Kidney tubule cell (primary cell): ENCODE measurements around the gene NFYB.

ENCODE experiments used
- DNase-seq: peaks from one replicate; pipeline ENCODE4 v3.0.0-alpha.2; 2018; ENCODE audit warnings: low spot score

NFYB gene

GRCh38 chr12:104114834-104115586 lies 23.0 kb downstream of the NFYB start:
- peak; percentile 53 for DNase-seq

DNA sequence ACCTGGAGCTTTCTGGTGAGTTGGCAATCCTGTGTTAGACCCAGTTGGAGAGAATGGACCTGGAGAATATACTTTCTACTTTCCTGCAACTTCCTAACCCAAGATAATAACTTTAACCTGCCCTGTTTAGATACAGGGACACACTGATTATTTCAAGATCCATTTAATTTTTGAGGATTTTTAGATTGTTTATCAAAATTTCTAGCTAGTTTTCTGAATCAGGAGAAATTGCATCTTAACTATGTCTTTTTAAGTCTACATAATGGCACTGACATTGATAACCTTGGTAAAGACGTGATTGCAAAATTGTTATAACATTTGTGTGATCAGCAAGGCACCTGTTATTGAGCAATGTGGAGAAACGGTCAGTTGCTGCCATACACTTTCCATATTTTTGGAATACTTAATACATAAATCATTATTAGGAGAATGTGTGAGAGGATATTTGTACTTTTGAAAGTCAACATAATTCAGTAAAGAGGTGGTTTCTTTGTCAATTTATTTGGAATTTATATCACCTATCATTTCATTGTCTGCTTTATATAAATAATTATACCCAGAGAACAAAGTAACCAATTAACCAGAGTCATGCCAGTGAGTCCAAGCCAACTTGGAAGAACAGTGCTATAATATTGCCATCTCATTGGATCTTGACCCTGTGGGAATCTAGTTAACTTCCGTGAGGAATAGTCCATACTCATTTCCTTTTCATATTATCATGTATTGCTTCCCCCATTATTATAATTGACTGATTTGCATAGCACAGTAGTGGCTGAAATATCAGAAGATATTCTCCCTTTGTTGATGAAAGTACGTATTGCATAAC lies 28.4 kb downstream of the NFYB start:
- DNase-seq, result no peak

GRCh38 chr12:104108755-104109445 lies 29.1 kb downstream of the NFYB start:
- peak; percentile 79 for DNase-seq

GRCh38 chr12:104106965-104107364 lies 31.0 kb downstream of the NFYB start:
- DNase-seq, result no peak

DNA sequence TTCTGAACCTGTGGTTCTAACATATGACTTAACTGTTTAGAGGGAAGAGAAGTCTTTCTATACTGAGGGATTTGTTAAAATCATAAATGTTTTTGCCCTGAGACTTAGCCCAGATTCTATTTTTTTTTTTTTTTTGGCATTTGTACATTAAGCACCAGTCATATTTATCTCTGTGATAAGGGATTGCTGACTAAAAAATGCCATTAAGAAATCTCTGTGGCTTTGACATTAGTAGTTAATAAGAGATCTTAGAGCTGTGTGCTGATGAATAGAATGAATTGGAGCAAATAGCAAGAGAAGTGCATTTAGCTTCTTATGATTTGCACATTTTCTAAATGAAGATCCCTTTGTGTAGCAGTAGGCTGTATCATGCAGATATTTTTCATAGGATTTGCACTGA lies 32.5 kb downstream of the NFYB start:
- no peak for DNase-seq

DNA sequence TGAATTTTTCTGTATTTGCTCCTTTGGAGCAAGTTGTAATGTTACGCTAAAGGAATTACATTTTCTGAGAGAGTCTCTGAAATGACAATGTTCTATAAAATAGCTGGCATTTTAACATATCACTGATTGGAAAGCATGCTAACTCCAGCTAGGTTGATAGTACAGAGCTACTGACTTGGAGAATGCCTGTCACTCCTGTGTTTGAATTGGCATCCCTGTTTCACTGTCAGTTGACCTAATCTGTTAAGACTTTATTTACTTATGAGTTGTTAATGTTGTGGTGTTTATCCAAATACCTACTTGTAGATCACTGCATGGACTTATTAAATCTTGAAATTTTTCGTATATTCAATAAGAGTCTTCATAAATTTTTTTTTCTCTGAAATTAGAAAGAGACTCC lies 40.1 kb downstream of the NFYB start:
- no peak for DNase-seq

DNA sequence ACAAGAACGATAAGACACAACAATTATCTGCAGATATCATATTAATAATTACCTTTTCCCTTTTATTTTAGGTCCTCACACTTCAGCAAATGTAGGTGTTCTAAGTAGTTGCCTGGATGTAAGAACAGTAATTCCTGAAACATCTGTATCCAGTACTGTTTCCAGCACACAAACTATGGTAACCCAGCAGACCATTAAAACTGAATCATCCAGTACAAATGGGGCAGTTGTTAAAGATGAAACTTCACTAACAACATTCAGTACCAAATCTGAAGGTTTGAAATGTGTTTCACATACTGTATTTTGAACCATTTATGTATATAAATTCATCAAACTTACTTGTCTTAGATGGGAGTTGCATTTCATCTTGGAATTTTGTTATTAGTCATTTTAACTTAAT lies 42.7 kb downstream of the NFYB start:
- DNase-seq, result no peak

DNA sequence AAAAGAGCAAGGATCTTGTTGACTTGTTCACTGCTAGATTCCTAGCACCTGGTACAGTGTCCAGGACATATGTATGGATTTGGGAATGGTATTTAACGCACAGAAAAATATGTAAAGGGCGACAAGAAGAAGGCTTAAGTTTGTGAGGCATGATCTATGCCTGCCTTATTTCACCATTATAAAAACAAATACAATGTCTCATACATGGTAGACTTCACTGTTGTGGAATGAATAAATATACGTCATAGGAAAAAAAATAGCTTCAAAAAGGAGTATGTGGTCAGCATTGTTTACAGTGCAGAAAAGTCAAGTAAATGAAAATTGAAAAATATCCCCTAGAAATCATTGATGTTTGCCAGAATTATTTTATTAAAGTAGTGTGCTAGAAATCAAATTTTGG lies 43.7 kb downstream of the NFYB start:
- no peak for DNase-seq

- no peak for DNase-seq
Measured at GRCh38 chr12:104091136-104091535, 46.9 kb downstream of the NFYB start.

GRCh38 chr12:104090685-104091084 lies 47.3 kb downstream of the NFYB start:
- no peak for DNase-seq

- no peak for DNase-seq
Measured at GRCh38 chr12:104083769-104084475, 54.1 kb downstream of the NFYB start.

- DNase-seq, result no peak
Measured at GRCh38 chr12:104080764-104081163, 57.2 kb downstream of the NFYB start.

GRCh38 chr12:104079024-104079423 lies 59.0 kb downstream of the NFYB start:
- DNase-seq, result no peak

- no peak for DNase-seq
Measured at GRCh38 chr12:104073699-104074098, 64.3 kb downstream of the NFYB start.

DNA sequence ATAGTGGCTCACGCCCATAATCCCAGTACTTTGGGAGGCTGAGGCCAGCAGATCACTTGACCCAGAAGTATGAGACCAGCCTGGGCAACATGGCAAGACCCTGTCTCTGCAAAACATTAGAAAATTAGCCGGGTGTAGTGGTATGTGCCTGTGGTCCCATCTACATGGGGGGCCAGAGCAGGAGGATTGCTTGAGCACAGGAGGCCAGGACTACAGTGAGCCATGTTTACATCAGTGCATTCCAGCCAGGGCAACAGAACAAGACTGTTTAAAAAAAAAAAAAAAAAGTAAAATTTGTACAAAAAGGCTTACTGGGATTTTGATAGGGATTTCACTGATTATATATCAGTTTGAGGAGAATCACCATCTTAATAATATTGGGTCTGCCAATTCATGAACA lies 65.9 kb downstream of the NFYB start:
- DNase-seq, result no peak
